Right cardiac atrium (tissue), 5 donors: ENCODE measurements around the gene ARHGEF12. TPM values are rescaled to one million over a fixed set of nuclear protein-coding genes. Genes with fewer than 3 reads are reported as not detected.
A peak's percentile ranks its signal among the peaks of the same experiment; 100 is the strongest.

Source experiments
- ATAC-seq, 2 donors: fragments of 200-7000 bp; cut with Tn5 transposase; one replicate each; pipeline versions ENCODE4 v1.8.0 to v1.9.1; 2020; ENCODE audit warnings: moderate library complexity in 2 of 2, mild to moderate bottlenecking in 1 of 2
- DNase-seq, 3 donors: peaks; one replicate each; pipeline ENCODE4 v3.0.0-alpha.2; 2020
- H3K27ac ChIP-seq: one replicate; pipeline ENCODE4 v1.5.1; 2013; ENCODE audit warnings: mild to moderate bottlenecking, low read length, control low read depth, moderate library complexity
- H3K27me3 ChIP-seq: one replicate; pipeline ENCODE4 v1.6.1; 2013; ENCODE audit not compliant: control insufficient read depth, insufficient read depth
- H3K4me1 ChIP-seq: one replicate; pipeline ENCODE4 v1.6.1; 2013; ENCODE audit warnings: low read length; ENCODE audit not compliant: control insufficient read depth, insufficient read depth
- H3K4me3 ChIP-seq: one replicate; pipeline ENCODE4 v1.5.1; 2013; ENCODE audit warnings: low read length, control low read depth
- H3K9me3 ChIP-seq: one replicate; pipeline ENCODE4 v1.6.1; 2013; ENCODE audit warnings: low read length; ENCODE audit not compliant: control insufficient read depth
- WGBS: extraction: QIAGEN DNeasy Blood & Tissue Kit; methylation state at CpG from one replicate; pipeline ENCODE4 v1.1.7; 2013; 5-methylcytosine and 5-hydroxymethylcytosine counted together
- intact Hi-C, 4 donors: fragments of 100-400 bp; cut with DNase I; formaldehyde crosslinking; loops; one replicate each; pipeline versions ENCODE4 v1.11.0 to v1.14.0; 2022 to 2023
- polyA plus RNA-seq: library from polyadenylated mRNA; stranded (reverse); fragments of 200-250 nt; gene quantifications from one replicate; pipeline ENCODE4 v1.2.3, GENCODE V29; 2013
- total RNA-seq, 4 donors: library from RNA; stranded (reverse); fragmentation: NEBNext Ultra II Directional; extraction: Animal tissue kit (Norgen Biotek cat#: 25700); gene quantifications; one replicate each; pipeline ENCODE4 v1.2.1, GENCODE V29; 2021
- donor health status: healthy with polysubstance abuse.
- donor health status: DM: no; HTN: yes; CAD: no.
- donor health status: DM: no; HTN: no; CAD: no.
- donor health status: DM: no; HTN: yes; CAD: no; lungs with severe emphysema.
- donor health status: DM: yes; HTN: yes; CAD: no.

ARHGEF12 gene
- total and polyA plus RNA-seq, 5 donors = 26.1 to 112 (median 93.7) TPM

- 87% methylated on average over 10 of the region's 10 CpGs for WGBS
- H3K27ac ChIP-seq = peak overlapping the region; percentile 75
- H3K9me3 ChIP-seq = no peaks in the 10 kb centered on the region
- ATAC-seq = no peak
- no peak overlapping the region for H3K4me3 ChIP-seq
- peaks cover 17% of the 10 kb centered on the region for H3K4me1 ChIP-seq
- peak in 1 of 3 donors; percentile 37 for DNase-seq
- intact Hi-C loops = no loop called here
- no peaks in the 10 kb centered on the region for H3K27me3 ChIP-seq
Measured at GRCh38 chr11:120317689-120318480, 18.3 kb upstream of the ARHGEF12 start.

GRCh38 chr11:120318906-120319305 lies 17.3 kb upstream of the ARHGEF12 start:
- 77% methylated on average over 4 of the region's 4 CpGs for WGBS
- DNase-seq (no peak), ATAC-seq (no peak)
- no peaks in the 10 kb centered on the region for H3K9me3 ChIP-seq
- H3K4me3 ChIP-seq = no peak overlapping the region
- H3K4me1 ChIP-seq = peaks cover 17% of the 10 kb centered on the region
- no peak overlapping the region for H3K27ac ChIP-seq
- H3K27me3 ChIP-seq = no peaks in the 10 kb centered on the region
- intact Hi-C loops = no loop called here

DNA sequence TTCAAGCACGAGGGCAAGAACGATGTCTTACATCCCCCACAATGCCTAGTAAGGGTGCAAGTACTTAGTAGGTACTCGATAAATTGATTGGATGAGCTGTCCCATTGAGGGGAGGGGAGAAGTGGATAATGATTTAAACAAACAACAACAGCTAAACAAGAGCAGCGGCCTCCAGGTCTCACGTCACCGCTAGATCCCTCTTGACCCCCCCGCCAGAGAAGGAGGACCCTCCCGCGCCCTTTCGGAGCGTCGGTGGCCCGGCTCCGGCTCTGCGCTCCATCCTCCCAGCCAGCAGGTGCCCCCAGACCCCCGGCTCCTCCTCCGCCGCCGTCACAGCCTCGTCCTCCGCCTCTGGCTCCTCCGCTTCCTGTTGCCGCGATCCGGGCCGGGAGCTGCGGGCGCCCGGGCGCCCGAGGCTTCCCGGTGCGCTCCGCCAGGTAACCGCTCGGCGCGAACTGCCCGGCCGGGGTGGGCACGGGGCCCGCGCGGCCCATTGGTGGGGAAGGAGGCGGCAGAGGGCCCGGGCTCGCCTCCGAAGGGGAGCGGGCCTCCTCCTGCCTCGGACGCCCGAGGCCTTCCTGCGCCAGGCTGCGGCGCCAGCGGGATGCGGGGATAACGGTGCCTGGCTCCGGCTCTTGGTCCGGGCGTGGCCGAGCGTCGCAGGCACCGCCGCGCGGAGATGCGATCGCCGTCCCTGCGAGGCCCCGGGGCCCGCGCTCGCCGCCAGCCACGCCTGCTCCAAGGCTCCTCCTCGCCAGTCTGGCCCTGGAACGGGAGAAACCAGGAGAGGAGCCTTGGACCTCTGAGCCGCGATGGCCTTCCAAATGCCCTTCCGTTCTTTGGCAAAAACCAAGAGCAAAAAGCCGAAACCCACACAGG lies 11.0 kb upstream of the ARHGEF12 start, which contains the start of gene TLCD5:
Gene TLCD5, plus strand, starts transcription at position 368 of the 879 bp plus-strand sequence. CDS start 2,143 bp downstream, outside the sequence.
- under 1% methylated on average over 80 of the region's 84 CpGs for WGBS
- Histone ChIP-seq H3K9me3 (no peaks in the 10 kb centered on the region), H3K27me3 (no peaks in the 10 kb centered on the region), H3K4me3 (peak within 1 kb of the TSS; percentile 76), H3K27ac (peak within 1 kb of the TSS; percentile 87), H3K4me1 (no peaks in the 10 kb centered on the region)
- DNase-seq (peak; percentile 75 to 91 (median 88)), ATAC-seq (peak; percentile 80 to 81)
- intact Hi-C loops = no loop called here

GRCh38 chr11:120326228-120326627 lies 10.0 kb upstream of the ARHGEF12 start:
- H3K27ac ChIP-seq = no peak overlapping the region
- no peaks in the 10 kb centered on the region for H3K9me3 ChIP-seq
- intact Hi-C loops = no loop called here
- H3K27me3 ChIP-seq = no peaks in the 10 kb centered on the region
- H3K4me1 ChIP-seq = no peaks in the 10 kb centered on the region
- ATAC-seq (peak; percentile 7 to 50), DNase-seq (no peak)
- WGBS = 21% methylated on average over 3 of the region's 3 CpGs
- peak overlapping the region; percentile 76 for H3K4me3 ChIP-seq

GRCh38 chr11:120326845-120327281 lies 9.3 kb upstream of the ARHGEF12 start:
- ATAC-seq = no peak
- no peaks in the 10 kb centered on the region for H3K4me1 ChIP-seq

GRCh38 chr11:120327311-120327710 lies 8.9 kb upstream of the ARHGEF12 start:
- no peak for ATAC-seq
- WGBS = 80% methylated on average over 4 of the region's 4 CpGs
- H3K9me3 ChIP-seq = no peaks in the 10 kb centered on the region
- H3K4me1 ChIP-seq = no peaks in the 10 kb centered on the region
- no peak for DNase-seq
- no peaks in the 10 kb centered on the region for H3K27me3 ChIP-seq
- intact Hi-C loops = no loop called here
- peak overlapping the region; percentile 83 for H3K27ac ChIP-seq
- H3K4me3 ChIP-seq = no peak overlapping the region

More at GRCh38 chr11:120326845-120327281, 9.3 kb upstream of the ARHGEF12 start:
- DNase-seq = no peak
- Histone ChIP-seq H3K9me3 (no peaks in the 10 kb centered on the region), H3K27ac (peak overlapping the region; percentile 65), H3K27me3 (no peaks in the 10 kb centered on the region), H3K4me3 (peak overlapping the region; percentile 76)
- intact Hi-C loops = no loop called here
- WGBS = 23% methylated on average over 4 of the region's 4 CpGs

DNA sequence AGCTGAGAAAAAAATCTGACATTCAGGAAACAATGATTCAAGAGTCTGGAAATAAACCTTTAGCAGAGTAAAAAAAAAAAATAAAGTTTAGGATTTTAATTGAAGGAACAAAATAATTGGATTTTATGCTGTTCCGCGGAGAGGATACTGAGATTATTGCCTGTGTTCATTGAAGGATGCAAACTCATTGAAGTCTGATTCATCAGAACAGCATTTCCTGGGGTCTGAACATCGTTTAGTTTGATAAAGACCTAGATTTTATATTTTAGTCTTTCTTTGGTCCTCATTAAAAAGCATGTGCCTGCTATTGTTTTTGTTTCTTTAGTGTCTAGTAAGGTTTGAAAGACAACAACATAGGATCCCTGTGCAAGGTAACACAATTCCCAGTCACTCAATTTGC lies 6.7 kb upstream of the ARHGEF12 start:
- intact Hi-C loops = no loop called here
- Histone ChIP-seq H3K27ac (no peak overlapping the region), H3K9me3 (no peaks in the 10 kb centered on the region), H3K4me3 (no peak overlapping the region), H3K4me1 (no peaks in the 10 kb centered on the region), H3K27me3 (no peaks in the 10 kb centered on the region)
- no peak for DNase-seq
- no peak for ATAC-seq
- 75% methylated on average over 3 of the region's 3 CpGs for WGBS

DNA sequence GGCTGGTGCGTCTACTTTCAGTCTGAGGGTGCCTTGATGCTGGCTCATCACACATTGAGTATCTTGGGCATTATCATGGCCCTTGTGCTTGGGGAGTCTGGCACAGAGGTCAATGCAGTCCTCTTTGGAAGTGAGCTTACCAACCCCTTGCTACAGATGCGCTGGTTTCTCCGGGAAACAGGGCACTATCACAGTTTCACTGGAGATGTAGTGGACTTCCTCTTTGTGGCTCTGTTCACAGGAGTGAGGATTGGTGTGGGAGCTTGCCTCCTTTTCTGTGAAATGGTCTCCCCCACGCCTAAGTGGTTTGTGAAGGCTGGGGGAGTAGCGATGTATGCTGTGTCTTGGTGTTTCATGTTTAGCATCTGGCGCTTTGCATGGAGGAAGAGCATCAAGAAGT lies 6.2 kb upstream of the ARHGEF12 start:
- Histone ChIP-seq H3K4me1 (no peaks in the 10 kb centered on the region), H3K27me3 (no peaks in the 10 kb centered on the region), H3K4me3 (no peak overlapping the region), H3K27ac (no peak overlapping the region), H3K9me3 (no peaks in the 10 kb centered on the region)
- DNase-seq = no peak
- intact Hi-C loops = loop anchor here in 2 of 4 donors (10.0 kb wide), 2 partner anchors 105 to 165 kb away; no protein-coding TSS in a partner anchor
- ATAC-seq = no peak
- 94% methylated on average over 6 of the region's 6 CpGs for WGBS

- H3K4me1 ChIP-seq = no peaks in the 10 kb centered on the region
- intact Hi-C loops = loop anchor here in 2 of 4 donors (10.0 kb wide), 2 partner anchors 103 to 163 kb away; no protein-coding TSS in a partner anchor
- peak in 2 of 3 donors; percentile 70 to 75 for DNase-seq
- H3K27ac ChIP-seq = peak overlapping the region; percentile 48
- no peak overlapping the region for H3K4me3 ChIP-seq
- peak in 1 of 2 donors; percentile 28 for ATAC-seq
- no peaks in the 10 kb centered on the region for H3K27me3 ChIP-seq
- 24% methylated on average over 2 of the region's 2 CpGs for WGBS
- no peaks in the 10 kb centered on the region for H3K9me3 ChIP-seq
Measured at GRCh38 chr11:120331301-120331996, 4.8 kb upstream of the ARHGEF12 start.

DNA sequence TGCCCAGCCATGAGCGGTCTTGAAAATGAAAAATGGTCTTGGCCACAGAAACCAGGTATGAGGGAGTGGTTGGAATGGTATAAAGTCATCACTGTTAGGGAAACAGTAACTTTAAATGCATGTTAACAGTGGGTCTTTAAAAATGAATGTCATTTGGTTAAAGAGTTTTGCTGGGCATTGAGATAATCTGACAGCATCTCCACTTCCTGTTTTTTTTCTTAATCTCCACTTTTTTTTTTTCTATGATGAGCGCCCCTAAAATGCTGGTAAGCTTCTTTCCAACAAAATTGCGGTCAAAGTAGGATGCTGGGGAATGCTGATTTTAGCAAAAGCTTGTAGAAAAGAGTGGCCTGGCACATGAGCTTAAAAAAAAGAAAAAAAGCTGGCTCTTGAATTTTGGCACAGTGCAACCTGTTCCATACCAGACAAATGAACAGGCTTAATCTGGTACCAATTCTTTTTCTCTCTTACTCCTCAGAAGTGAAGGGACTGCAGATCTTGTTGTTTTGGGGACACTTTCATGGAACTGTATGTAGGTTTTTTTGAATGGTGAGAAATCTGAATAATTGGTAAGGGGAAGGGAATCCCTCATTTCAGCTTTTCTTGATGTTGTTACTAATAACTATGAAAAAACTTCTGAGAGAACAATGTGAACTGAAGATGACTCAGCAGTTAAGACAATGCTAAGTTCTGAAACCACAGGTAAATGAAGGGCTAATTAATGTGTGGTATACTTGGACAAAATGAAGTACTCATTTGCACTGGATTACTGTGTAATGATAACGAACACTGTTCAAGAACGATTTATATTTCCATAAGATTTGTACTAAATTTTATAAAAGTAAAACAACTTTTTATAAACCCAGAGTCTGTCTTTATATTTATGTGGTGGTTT lies 3.1 kb upstream of the ARHGEF12 start:
- ATAC-seq (no peak), DNase-seq (no peak)
- intact Hi-C loops = loop anchor here in 2 of 4 donors (10.0 kb wide), 2 partner anchors 102 to 162 kb away; no protein-coding TSS in a partner anchor
- WGBS = 81% methylated on average over 5 of the region's 5 CpGs
- Histone ChIP-seq H3K9me3 (no peaks in the 10 kb centered on the region), H3K4me1 (no peaks in the 10 kb centered on the region), H3K27me3 (no peaks in the 10 kb centered on the region), H3K4me3 (no peak overlapping the region), H3K27ac (no peak overlapping the region)
